HepG2 (cell line): Measurements from ENCODE around the gene RGS7. TPM values are rescaled to one million over a fixed set of nuclear protein-coding genes. Genes with fewer than 3 reads are reported as not detected.

Source experiments
- ATAC-seq: fragments of 200-7000 bp; cut with Tn5 transposase; 3 replicates; pipeline ENCODE4 v1.9.1; 2020; ENCODE audit warnings: mild to moderate bottlenecking, moderate library complexity
- BruUV-seq: library from RNA; stranded (reverse); fragments of 400-500 nt; replicated peaks from 2 replicates; lab custom pipeline; 2021; lab: Mats Ljungman, UMichigan
- CTCF ChIA-PET: fragments of 300-600 bp; formaldehyde crosslinking; extraction: SDS; loops from one replicate; lab custom pipeline; 2021; ENCODE audit warnings: low total read pairs, inconsistent platforms, low intra/inter-chr PET ratio; lab: Yijun Ruan, JAX
- POLR2A ChIA-PET: fragments of 350-600 bp; sonication (Branson Sonifier 250); formaldehyde crosslinking; loops from one replicate; lab custom pipeline; 2020; ENCODE audit warnings: antibody characterized with exemption, inconsistent platforms; lab: Yijun Ruan, JAX
- DNase-seq: peaks from one replicate; pipeline ENCODE4 v3.0.0-alpha.2; 2015; ENCODE audit warnings: low spot score
- FAIRE-seq: peaks from 3 replicates; lab custom pipeline; 2011; peaks lifted over from hg19 to GRCh38; lab: Jason Lieb, UNC
- H2AFZ ChIP-seq: one replicate; pipeline ENCODE4 v1.6.1; 2011; ENCODE audit warnings: low read length, inconsistent platforms
- H3K27ac ChIP-seq: fragments of 300-600 bp; 3 replicates; pipeline ENCODE4 v1.8.0; 2011; ENCODE audit warnings: mixed run types, mild to moderate bottlenecking, mixed read lengths, low read length, inconsistent platforms; ENCODE audit not compliant: insufficient read depth; ENCODE audit errors: extremely low read length
- H3K27me3 ChIP-seq, 2 experiments: fragments of 200-600 bp in 1 of 2; 2 replicates in 1 of 2; 3 replicates in 1 of 2; pipeline versions ENCODE4 v1.6.0 to v1.8.0; 2011; ENCODE audit warnings: low read length in 2 of 2, mild to moderate bottlenecking in 2 of 2, moderate library complexity in 2 of 2, inconsistent platforms in 1 of 2; ENCODE audit not compliant: insufficient read depth in 2 of 2, control insufficient read depth in 1 of 2
- H3K36me3 ChIP-seq, 2 experiments: fragments of 200-600 bp in 1 of 2; replicated peaks in 1 of 2; 2 replicates in 1 of 2; 3 replicates in 1 of 2; pipeline versions ENCODE4 v1.5.1 to v1.8.0; 2011; ENCODE audit warnings: low read length in 2 of 2, inconsistent platforms in 1 of 2; ENCODE audit not compliant: insufficient read depth in 2 of 2, control insufficient read depth in 1 of 2
- H3K4me1 ChIP-seq: 2 replicates; pipeline ENCODE4 v1.5.1; 2012; ENCODE audit warnings: low read length, inconsistent platforms; ENCODE audit not compliant: insufficient read depth
- H3K4me2 ChIP-seq: 2 replicates; pipeline ENCODE4 v1.6.0; 2011; ENCODE audit warnings: low read depth, low read length, inconsistent platforms
- H3K4me3 ChIP-seq, 3 experiments: fragments of 200-600 bp in 1 of 3; sonication (generic), shearing (Covaris generic) in 1 of 3; replicated peaks in 1 of 3; 2 replicates each; pipeline ENCODE4 v1.5.1; 2011 to 2016; ENCODE audit warnings: low read length in 3 of 3, inconsistent platforms in 2 of 3, low read depth in 2 of 3, mild to moderate bottlenecking in 2 of 3, control low read depth in 1 of 3, mixed read lengths in 1 of 3; ENCODE audit not compliant: insufficient read depth in 1 of 3
- H3K79me2 ChIP-seq: one replicate; pipeline ENCODE4 v1.6.1; 2011; ENCODE audit warnings: low read length, inconsistent platforms; ENCODE audit not compliant: insufficient read depth
- H3K9ac ChIP-seq: 2 replicates; pipeline ENCODE4 v1.6.0; 2011; ENCODE audit warnings: mild to moderate bottlenecking, low read depth, low read length, inconsistent platforms; ENCODE audit not compliant: insufficient read depth
- H3K9me3 ChIP-seq: 2 replicates; pipeline ENCODE4 v1.5.1; 2012; ENCODE audit warnings: mild to moderate bottlenecking, low read length
- H4K20me1 ChIP-seq: 2 replicates; pipeline ENCODE4 v1.6.0; 2011; ENCODE audit warnings: inconsistent platforms, mild to moderate bottlenecking, low read length, moderate library complexity; ENCODE audit not compliant: insufficient read depth
- EHMT2 ChIP-seq: fragments of 200-600 bp; sonication (generic); IDR thresholded peaks from 2 replicates; pipeline ENCODE4 v1.7.0; 2017; ENCODE audit warnings: antibody characterized with exemption, low read depth, low read length, borderline replicate concordance
- EZH2 ChIP-seq: conservative IDR thresholded peaks from 2 replicates; pipeline ENCODE4 v1.6.1; 2012; ENCODE audit warnings: mild to moderate bottlenecking, low read depth, low read length, moderate library complexity
- HNRNPUL1 ChIP-seq: fragments of 200-400 bp; formaldehyde crosslinking; IDR thresholded peaks from 2 replicates; pipeline ENCODE4 v1.6.1; 2017; ENCODE audit warnings: low read depth, mild to moderate bottlenecking, low read length, moderate library complexity
- ISL2 ChIP-seq: sonication (generic); formaldehyde crosslinking; IDR thresholded peaks from 2 replicates; pipeline ENCODE4 v1.5.0; 2020; ENCODE audit warnings: missing genetic modification reagents
- NFRKB ChIP-seq: fragments of 450-650 bp; IDR thresholded peaks from 2 replicates; pipeline ENCODE4 v1.6.1; 2017
- SMAD3 ChIP-seq: sonication (generic); formaldehyde crosslinking; IDR thresholded peaks from 2 replicates; pipeline ENCODE4 v1.4.0; 2020; ENCODE audit warnings: missing genetic modification reagents
- SNAI1 ChIP-seq: sonication (generic); formaldehyde crosslinking; IDR thresholded peaks from 2 replicates; pipeline ENCODE4 v1.5.0; 2020; ENCODE audit warnings: mild to moderate bottlenecking, missing genetic modification reagents, borderline replicate concordance
- TMF1 ChIP-seq: sonication (generic); formaldehyde crosslinking; IDR thresholded peaks from 2 replicates; pipeline ENCODE4 v1.8.1; 2022; ENCODE audit warnings: low read depth, missing genetic modification reagents
- ZBTB40 ChIP-seq, 2 experiments: fragments of 450-650 bp in 1 of 2; sonication (generic) in 1 of 2; formaldehyde crosslinking in 1 of 2; IDR thresholded peaks; 2 replicates each; pipeline versions ENCODE4 v1.6.1 to v1.8.0; 2016 to 2022; ENCODE audit warnings: antibody characterized with exemption in 1 of 2, mild to moderate bottlenecking in 1 of 2, missing genetic modification reagents in 1 of 2
- ZFP1 ChIP-seq: IDR thresholded peaks from 2 replicates; pipeline ENCODE4 v1.6.1; 2016
- ZMAT3 ChIP-seq: sonication (generic); formaldehyde crosslinking; conservative IDR thresholded peaks from 2 replicates; pipeline ENCODE4 v1.7.0; 2021; ENCODE audit warnings: missing genetic modification reagents
- ZNF367 ChIP-seq: sonication (generic); formaldehyde crosslinking; IDR thresholded peaks from 2 replicates; pipeline ENCODE4 v1.4.0; 2020; ENCODE audit warnings: missing genetic modification reagents, borderline replicate concordance
- ZNF430 ChIP-seq: sonication (generic); formaldehyde crosslinking; IDR thresholded peaks from 2 replicates; pipeline ENCODE4 v1.9.0; 2021; ENCODE audit warnings: mild to moderate bottlenecking, missing genetic modification reagents
- ZNF441 ChIP-seq: sonication (generic); formaldehyde crosslinking; IDR thresholded peaks from 2 replicates; pipeline ENCODE4 v1.7.0; 2021; ENCODE audit warnings: missing genetic modification reagents, borderline replicate concordance
- WGBS: methylation state at CpG from one replicate; pipeline ENCODE4 v1.1.6; 2017; ENCODE audit warnings: low lambda C conversion rate; 5-methylcytosine and 5-hydroxymethylcytosine counted together
- in situ Hi-C: cut with HindIII; loops from 2 replicates; pipeline ENCODE4 v1.10.0; 2017; ENCODE audit warnings: low pct_unique_long_range_greater_than_20kb; ENCODE audit not compliant: extremely low pct_ligation_motif_present
- intact Hi-C: fragments of 100-400 bp; cut with micrococcal nuclease; formaldehyde crosslinking; loops from one replicate; pipeline ENCODE4 v1.10.0; 2022; ENCODE audit not compliant: unreplicated experiment
- polyA plus RNA-seq, 8 experiments: library from polyadenylated mRNA; depleted of rRNA in 3 of 8; stranded (reverse) in 7 of 8; unstranded in 1 of 8; fragments of >200 nt; fragmentation: Illumina TruSeq in 4 of 8; extraction: Trizol in 4 of 8; gene quantifications; 2 replicates each; pipeline versions ENCODE4 v1.2.1 to v1.2.3, GENCODE V29; 2011 to 2016; ENCODE audit warnings: low read depth in 4 of 8, missing spikeins in 1 of 8, mixed read lengths in 1 of 8; ENCODE audit not compliant: insufficient read depth in 1 of 8
- total RNA-seq, 5 experiments: library from RNA; depleted of rRNA; stranded (reverse); fragments of >200 nt; fragmentation: Illumina TruSeq; extraction: Trizol; gene quantifications; 2 replicates each; pipeline ENCODE4 v1.2.3, GENCODE V29; 2016; ENCODE audit warnings: low read depth in 1 of 5

RGS7 gene
- total and polyA plus RNA-seq, 2 of the 13 experiments (the other 11 are each of a cell fraction or from before 2014, with no cell fraction given) = not detected

- in situ Hi-C loops = no loop called here
- no peaks in the 10 kb centered on the region for H4K20me1 ChIP-seq
- WGBS = 28% methylated on average over 7 of the region's 9 CpGs
Measured at GRCh38 chr1:240824238-240824637, 532.8 kb downstream of the RGS7 start.

More at GRCh38 chr1:240824238-240824637, 532.8 kb downstream of the RGS7 start:
- ATAC-seq (no peak), DNase-seq (no peak), FAIRE-seq (no peak)
- Histone ChIP-seq H2AFZ (no peak overlapping the region), H3K4me3 (no peak overlapping the region), H3K9me3 (no peaks in the 10 kb centered on the region), H3K27me3 (no peaks in the 10 kb centered on the region), H3K4me1 (no peaks in the 10 kb centered on the region), H3K27ac (no peak overlapping the region), H3K9ac (no peak overlapping the region), H3K36me3 (no peaks in the 10 kb centered on the region), H3K4me2 (no peak overlapping the region), H3K79me2 (no peaks in the 10 kb centered on the region)
- ChIA-PET CTCF (no interaction called here), POLR2A (no interaction called here)
- no TSS peak for BruUV-seq
- intact Hi-C loops = no loop called here
- TF ChIP-seq TMF1 (CRISPR knock-in tag) (no peak), EHMT2 (no peak), ZNF367 (CRISPR knock-in tag) (no peak), HNRNPUL1 (no peak), EZH2 (no peak), ZNF441 (CRISPR knock-in tag) (no peak), NFRKB (no peak), ZBTB40 (IDR thresholded peaks at IDR 0.05) (no peak), ZBTB40 (CRISPR knock-in tag; IDR thresholded peaks at IDR 0.05) (no peak), SMAD3 (CRISPR knock-in tag) (no peak), SNAI1 (no peak), ZNF430 (CRISPR knock-in tag) (no peak), ZMAT3 (CRISPR knock-in tag) (no peak), ISL2 (no peak), ZFP1 (no peak)
